ENCODE data around the gene GRID2IP.

Gene GRID2IP

GRCh38 chr7:6513541-6513940 lies 37.7 kb downstream of the GRID2IP start:
- no peak for DNase-seq

- DNase-seq, result no peak
These were observed 38.4 kb downstream of the GRID2IP start for GRCh38 chr7:6512892-6513291.

- no peak for DNase-seq
These were observed 40.7 kb downstream of the GRID2IP start for GRCh38 chr7:6510476-6511133.

GRCh38 chr7:6508950-6509349 lies 42.3 kb downstream of the GRID2IP start:
- no peak for DNase-seq

GRCh38 chr7:6508539-6508938 lies 42.7 kb downstream of the GRID2IP start:
- no peak for DNase-seq

GRCh38 chr7:6507906-6508305 lies 43.4 kb downstream of the GRID2IP start:
- DNase-seq, result no peak

- no peak for DNase-seq
These were observed 45.3 kb downstream of the GRID2IP start for GRCh38 chr7:6505685-6506559.

- no peak for DNase-seq
These were observed 46.3 kb downstream of the GRID2IP start for GRCh38 chr7:6504996-6505395.

- DNase-seq, result no peak
These were observed 48.4 kb downstream of the GRID2IP start for GRCh38 chr7:6502886-6503285.

GRCh38 chr7:6501586-6502564 lies 49.4 kb downstream of the GRID2IP start:
- no peak for DNase-seq

GRCh38 chr7:6500691-6501090 lies 50.6 kb downstream of the GRID2IP start:
- no peak for DNase-seq

- DNase-seq, result no peak
These were observed 53.3 kb downstream of the GRID2IP start for GRCh38 chr7:6497994-6498393.

GRCh38 chr7:6497637-6497905 lies 53.7 kb downstream of the GRID2IP start:
- no peak for DNase-seq

- no peak for DNase-seq
These were observed 54.2 kb downstream of the GRID2IP start for GRCh38 chr7:6496842-6497636.

- no peak for DNase-seq
These were observed 55.5 kb downstream of the GRID2IP start for GRCh38 chr7:6495597-6496262.

GRCh38 chr7:6494365-6494764 lies 56.9 kb downstream of the GRID2IP start:
- no peak for DNase-seq

GRCh38 chr7:6491194-6491593 lies 60.1 kb downstream of the GRID2IP start:
- DNase-seq, result no peak

- DNase-seq, result no peak
These were observed 61.6 kb downstream of the GRID2IP start for GRCh38 chr7:6489612-6490011.

- DNase-seq, result no peak
These were observed 64.1 kb downstream of the GRID2IP start for GRCh38 chr7:6487184-6487545.

- DNase-seq, result no peak
These were observed 64.7 kb downstream of the GRID2IP start for GRCh38 chr7:6486438-6487183.

GRCh38 chr7:6482743-6483119 lies 68.5 kb downstream of the GRID2IP start:
- no peak for DNase-seq
